GM19395 (cell line): ENCODE data around the gene BCL6B.
"Not testable (repeated sequence)": the region's sequence is repeated elsewhere in the genome, so short reads cannot be mapped to it uniquely, and the experiment has no call there.

Source experiments
- ATAC-seq: cut with Tn5 transposase; IDR thresholded peaks from one replicate; pipeline ENCODE4 v1.9.1; 2021; ENCODE audit warnings: mild to moderate bottlenecking, moderate library complexity; ENCODE audit not compliant: unreplicated experiment

BCL6B gene

GRCh38 chr17:7026471-7027115, 3.7 kb downstream of the BCL6B start:
- no peak for ATAC-seq

- no peak for ATAC-seq
Measured at GRCh38 chr17:7027335-7027734, 4.5 kb downstream of the BCL6B start.

GRCh38 chr17:7029096-7029495, 6.2 kb downstream of the BCL6B start:
- no peak for ATAC-seq

- ATAC-seq: no peak
Measured at GRCh38 chr17:7029659-7030058, 6.8 kb downstream of the BCL6B start.

GRCh38 chr17:7034955-7035590, 12.2 kb downstream of the BCL6B start:
- peak; percentile 10 for ATAC-seq

- ATAC-seq: peak; percentile 92
Measured at GRCh38 chr17:7035591-7036368, 12.9 kb downstream of the BCL6B start, which contains the start of gene SLC16A13. Gene SLC16A13, plus strand, starts transcription at chr17:7036015. Its CDS starts 368 bp downstream, at chr17:7036383.

GRCh38 chr17:7038025-7038862, 15.4 kb downstream of the BCL6B start:
- ATAC-seq: no peak

GRCh38 chr17:7039832-7040231, 17.0 kb downstream of the BCL6B start:
- no peak for ATAC-seq

GRCh38 chr17:7041607-7042500, 19.0 kb downstream of the BCL6B start:
- no peak for ATAC-seq

- ATAC-seq: no peak
Measured at GRCh38 chr17:7042501-7043181, 19.8 kb downstream of the BCL6B start.

- no peak for ATAC-seq
Measured at GRCh38 chr17:7043182-7043496, 20.3 kb downstream of the BCL6B start.

- ATAC-seq: no peak
Measured at GRCh38 chr17:7043497-7044198, 20.8 kb downstream of the BCL6B start, which contains the start of gene SLC16A11. Gene SLC16A11, minus strand, starts transcription at chr17:7044092. Its CDS starts 579 bp downstream, at chr17:7043513.

GRCh38 chr17:7045492-7046126, 22.8 kb downstream of the BCL6B start:
- no peak for ATAC-seq

- ATAC-seq: no peak
Measured at GRCh38 chr17:7046127-7046724, 23.4 kb downstream of the BCL6B start.

GRCh38 chr17:7046725-7047397, 24.0 kb downstream of the BCL6B start:
- ATAC-seq: not testable (repeated sequence)

- ATAC-seq: no peak
Measured at GRCh38 chr17:7047566-7047965, 24.7 kb downstream of the BCL6B start.

GRCh38 chr17:7048968-7049367, 26.1 kb downstream of the BCL6B start:
- no peak for ATAC-seq
